Bronchial epithelial cell (primary cell): ENCODE data around the gene TOMM20L. TPM values are rescaled to one million over a fixed set of nuclear protein-coding genes. Genes with fewer than 3 reads are reported as not detected.
A peak's percentile ranks its signal among the peaks of the same experiment; 100 is the strongest.

Experiments used
- DNase-seq: peaks from one replicate; pipeline ENCODE4 v3.0.0-alpha.2; 2010; ENCODE audit warnings: low read depth
- FAIRE-seq: peaks from 2 replicates; lab custom pipeline; 2011; peaks lifted over from hg19 to GRCh38; lab: Jason Lieb, UNC
- H3K27me3 ChIP-seq: 2 replicates; pipeline ENCODE4 v1.5.1; 2011; ENCODE audit warnings: low read length; ENCODE audit not compliant: control insufficient read depth, insufficient read depth
- H3K36me3 ChIP-seq: 2 replicates; pipeline ENCODE4 v1.5.1; 2011; ENCODE audit warnings: low read length; ENCODE audit not compliant: control insufficient read depth, insufficient read depth
- H3K4me3 ChIP-seq: 2 replicates; pipeline ENCODE4 v1.5.1; 2011; ENCODE audit warnings: mild to moderate bottlenecking, low read depth, low read length, control low read depth
- CTCF ChIP-seq: IDR thresholded peaks from 2 replicates; pipeline ENCODE4 v1.5.1; 2011; ENCODE audit warnings: mild to moderate bottlenecking, moderate library complexity, low read length, control low read depth, inconsistent platforms; ENCODE audit not compliant: insufficient read depth, severe bottlenecking
- total RNA-seq: library from RNA; depleted of rRNA; stranded (reverse); fragments of >200 nt; gene quantifications from 2 replicates; pipeline ENCODE4 v1.2.1, GENCODE V29; 2014

The TOMM20L gene
- total RNA-seq, 1 donor from 2014 or later: not detected

- FAIRE-seq (no peak), DNase-seq (peak; percentile 60)
- Histone ChIP-seq H3K4me3 (no peak overlapping the region), H3K36me3 (peaks cover 3% of the 10 kb centered on the region), H3K27me3 (no peaks in the 10 kb centered on the region)
- TF ChIP-seq CTCF: peak; percentile 30
Measured at GRCh38 chr14:58362798-58363412, 32.8 kb upstream of the TOMM20L start.

- no peak overlapping the region for H3K4me3 ChIP-seq
- no peak for FAIRE-seq
- no peaks in the 10 kb centered on the region for H3K27me3 ChIP-seq
- H3K36me3 ChIP-seq: peaks cover 3% of the 10 kb centered on the region
- TF ChIP-seq CTCF: no peak
- DNase-seq: no peak
Measured at GRCh38 chr14:58364316-58364715, 31.4 kb upstream of the TOMM20L start.

- H3K36me3 ChIP-seq: peaks cover 3% of the 10 kb centered on the region
- TF ChIP-seq CTCF: no peak
- no peaks in the 10 kb centered on the region for H3K27me3 ChIP-seq
- no peak for FAIRE-seq
- no peak overlapping the region for H3K4me3 ChIP-seq
- DNase-seq: no peak
Measured at GRCh38 chr14:58367296-58367695, 28.4 kb upstream of the TOMM20L start.

- no peak for TF ChIP-seq CTCF
- Histone ChIP-seq H3K4me3 (no peak overlapping the region), H3K36me3 (peaks cover 3% of the 10 kb centered on the region), H3K27me3 (no peaks in the 10 kb centered on the region)
- DNase-seq (no peak), FAIRE-seq (no peak)
Measured at GRCh38 chr14:58368956-58369355, 26.8 kb upstream of the TOMM20L start.

GRCh38 chr14:58376791-58377190, 18.9 kb upstream of the TOMM20L start:
- FAIRE-seq: no peak
- Histone ChIP-seq H3K36me3 (peaks cover under 1% of the 10 kb centered on the region), H3K27me3 (no peaks in the 10 kb centered on the region)

More at GRCh38 chr14:58376791-58377190, 18.9 kb upstream of the TOMM20L start:
- H3K4me3 ChIP-seq: no peak overlapping the region
- no peak for TF ChIP-seq CTCF
- DNase-seq: no peak
